Bronchial epithelial cell (primary cell): ENCODE results near the gene TAS2R14. TPM values are rescaled to one million over a fixed set of nuclear protein-coding genes. Genes with fewer than 3 reads are reported as not detected.

Experiments
- DNase-seq: peaks from one replicate; pipeline ENCODE4 v3.0.0-alpha.2; 2010; ENCODE audit warnings: low read depth
- FAIRE-seq: peaks from 2 replicates; lab custom pipeline; 2011; peaks lifted over from hg19 to GRCh38; lab: Jason Lieb, UNC
- H3K27me3 ChIP-seq: 2 replicates; pipeline ENCODE4 v1.5.1; 2011; ENCODE audit warnings: low read length; ENCODE audit not compliant: control insufficient read depth, insufficient read depth
- H3K36me3 ChIP-seq: 2 replicates; pipeline ENCODE4 v1.5.1; 2011; ENCODE audit warnings: low read length; ENCODE audit not compliant: control insufficient read depth, insufficient read depth
- H3K4me3 ChIP-seq: 2 replicates; pipeline ENCODE4 v1.5.1; 2011; ENCODE audit warnings: mild to moderate bottlenecking, low read depth, low read length, control low read depth
- CTCF ChIP-seq: IDR thresholded peaks from 2 replicates; pipeline ENCODE4 v1.5.1; 2011; ENCODE audit warnings: mild to moderate bottlenecking, moderate library complexity, low read length, control low read depth, inconsistent platforms; ENCODE audit not compliant: insufficient read depth, severe bottlenecking
- total RNA-seq: library from RNA; depleted of rRNA; stranded (reverse); fragments of >200 nt; gene quantifications from 2 replicates; pipeline ENCODE4 v1.2.1, GENCODE V29; 2014

Gene TAS2R14
- total RNA-seq, 1 donor from 2014 or later: 1.1 TPM

- Histone ChIP-seq H3K27me3 (no peaks in the 10 kb centered on the region), H3K4me3 (no peak overlapping the region), H3K36me3 (no peaks in the 10 kb centered on the region)
- no peak for DNase-seq
- no peak for TF ChIP-seq CTCF
- FAIRE-seq: no peak
Measured at GRCh38 chr12:10936506-10936905, 2.6 kb downstream of the TAS2R14 start.

GRCh38 chr12:10928746-10929286 lies 10.2 kb downstream of the TAS2R14 start, which contains the start of gene PRH2:
PRH2 (plus strand) TSS chr12:10929236; CDS start chr12:10929274, 38 bp downstream.
- no peak for TF ChIP-seq CTCF
- FAIRE-seq: peak; percentile 64
- H3K4me3 ChIP-seq: no peak within 1 kb of the TSS
- no peaks in the 10 kb centered on the region for H3K27me3 ChIP-seq
- no peak for DNase-seq
- no peaks in the 10 kb centered on the region for H3K36me3 ChIP-seq

GRCh38 chr12:10926269-10926668 lies 12.8 kb downstream of the TAS2R14 start:
- no peak for FAIRE-seq
- no peak for DNase-seq
- no peaks in the 10 kb centered on the region for H3K36me3 ChIP-seq
- no peak overlapping the region for H3K4me3 ChIP-seq
- no peaks in the 10 kb centered on the region for H3K27me3 ChIP-seq
- no peak for TF ChIP-seq CTCF

GRCh38 chr12:10919809-10920208 lies 19.3 kb downstream of the TAS2R14 start:
- no peak for DNase-seq
- no peak for FAIRE-seq
- H3K36me3 ChIP-seq: no peaks in the 10 kb centered on the region
- H3K27me3 ChIP-seq: no peaks in the 10 kb centered on the region
- H3K4me3 ChIP-seq: no peak overlapping the region
- TF ChIP-seq CTCF: no peak

GRCh38 chr12:10910380-10910779 lies 28.7 kb downstream of the TAS2R14 start:
- Histone ChIP-seq H3K4me3 (no peak overlapping the region), H3K36me3 (no peaks in the 10 kb centered on the region), H3K27me3 (no peaks in the 10 kb centered on the region)
- TF ChIP-seq CTCF: no peak
- FAIRE-seq (no peak), DNase-seq (no peak)

GRCh38 chr12:10909462-10909861 lies 29.6 kb downstream of the TAS2R14 start, which contains the start of gene TAS2R13:
TAS2R13 (minus strand) TSS chr12:10909562; CDS start chr12:10909298, 264 bp downstream.
- no peaks in the 10 kb centered on the region for H3K27me3 ChIP-seq
- TF ChIP-seq CTCF: no peak
- DNase-seq: no peak
- H3K36me3 ChIP-seq: no peaks in the 10 kb centered on the region
- no peak within 1 kb of the TSS for H3K4me3 ChIP-seq
- no peak for FAIRE-seq
